H9 (cell line): ENCODE measurements around the gene NCOA5. TPM values are rescaled to one million over a fixed set of nuclear protein-coding genes. Genes with fewer than 3 reads are reported as not detected.

ENCODE experiments used
- DNase-seq: peaks from one replicate; pipeline ENCODE4 v3.0.0-alpha.2; 2017
- H2AFZ ChIP-seq: one replicate; pipeline ENCODE4 v1.6.1; 2013; ENCODE audit warnings: mild to moderate bottlenecking, low read length, control low read depth, moderate library complexity
- H2AK5ac ChIP-seq: 2 replicates; pipeline ENCODE4 v1.6.1; 2013; ENCODE audit warnings: low read length, control low read depth, mixed read lengths; ENCODE audit not compliant: insufficient read length
- H2BK120ac ChIP-seq: one replicate; pipeline ENCODE4 v1.6.1; 2013; ENCODE audit warnings: low read depth, mild to moderate bottlenecking, low read length, control low read depth, inconsistent platforms; ENCODE audit not compliant: poor library complexity, severe bottlenecking
- H2BK12ac ChIP-seq: 2 replicates; pipeline ENCODE4 v1.6.1; 2013; ENCODE audit warnings: low read length, control low read depth, mixed read lengths, low read depth; ENCODE audit not compliant: insufficient read length
- H2BK15ac ChIP-seq: 2 replicates; pipeline ENCODE4 v1.6.1; 2013; ENCODE audit warnings: low read depth, low read length, control low read depth
- H2BK20ac ChIP-seq: one replicate; pipeline ENCODE4 v1.6.1; 2013; ENCODE audit warnings: low read depth, mild to moderate bottlenecking, low read length, control low read depth, inconsistent platforms; ENCODE audit not compliant: poor library complexity, severe bottlenecking
- H2BK5ac ChIP-seq: 2 replicates; pipeline ENCODE4 v1.6.1; 2013; ENCODE audit warnings: low read length, control low read depth, mixed read lengths; ENCODE audit not compliant: insufficient read length
- H3K14ac ChIP-seq: 2 replicates; pipeline ENCODE4 v1.6.1; 2013; ENCODE audit warnings: low read length, control low read depth; ENCODE audit not compliant: insufficient read depth
- H3K18ac ChIP-seq: 2 replicates; pipeline ENCODE4 v1.6.1; 2013; ENCODE audit warnings: low read depth, mild to moderate bottlenecking, mixed read lengths, low read length, control low read depth; ENCODE audit not compliant: insufficient read length
- H3K23ac ChIP-seq: 2 replicates; pipeline ENCODE4 v1.6.1; 2013; ENCODE audit warnings: low read length, control low read depth, mixed read lengths, low read depth; ENCODE audit not compliant: insufficient read length
- H3K23me2 ChIP-seq: 2 replicates; pipeline ENCODE4 v1.6.1; 2013; ENCODE audit warnings: low read depth, mild to moderate bottlenecking, mixed read lengths, low read length, control low read depth; ENCODE audit not compliant: insufficient read length, poor library complexity, severe bottlenecking
- H3K27ac ChIP-seq: 2 replicates; pipeline ENCODE4 v1.5.1; 2013; ENCODE audit warnings: low read length, control low read depth, mixed read lengths, low read depth; ENCODE audit not compliant: insufficient read length
- H3K27me3 ChIP-seq: 2 replicates; pipeline ENCODE4 v1.6.1; 2013; ENCODE audit warnings: low read length, control low read depth, inconsistent platforms; ENCODE audit not compliant: insufficient read depth
- H3K4ac ChIP-seq: 2 replicates; pipeline ENCODE4 v1.6.1; 2013; ENCODE audit warnings: low read depth, mild to moderate bottlenecking, control low read depth, inconsistent platforms, low read length, moderate library complexity
- H3K4me1 ChIP-seq: 2 replicates; pipeline ENCODE4 v1.6.1; 2013; ENCODE audit warnings: low read length, control low read depth, inconsistent platforms; ENCODE audit not compliant: insufficient read depth
- H3K4me2 ChIP-seq: 2 replicates; pipeline ENCODE4 v1.6.1; 2013; ENCODE audit warnings: low read length, control low read depth, mixed read lengths; ENCODE audit not compliant: insufficient read length, insufficient read depth
- H3K56ac ChIP-seq: 2 replicates; pipeline ENCODE4 v1.6.1; 2013; ENCODE audit warnings: low read depth, mild to moderate bottlenecking, mixed read lengths, low read length, control low read depth; ENCODE audit not compliant: insufficient read length
- H3K79me1 ChIP-seq: 2 replicates; pipeline ENCODE4 v1.6.1; 2013; ENCODE audit warnings: low read depth, mild to moderate bottlenecking, moderate library complexity, low read length, control low read depth, inconsistent platforms; ENCODE audit not compliant: insufficient read depth, poor library complexity, severe bottlenecking
- H3K79me2 ChIP-seq: 2 replicates; pipeline ENCODE4 v1.6.1; 2013; ENCODE audit warnings: low read length, control low read depth, inconsistent platforms; ENCODE audit not compliant: insufficient read depth
- H3K9ac ChIP-seq: 2 replicates; pipeline ENCODE4 v1.6.1; 2013; ENCODE audit warnings: low read length, control low read depth, mixed read lengths; ENCODE audit not compliant: insufficient read length; ENCODE audit errors: extremely low read depth
- H3K9me3 ChIP-seq: one replicate; pipeline ENCODE4 v1.6.1; 2013; ENCODE audit warnings: low read depth, low read length, inconsistent platforms; ENCODE audit not compliant: control insufficient read depth
- H3T11ph ChIP-seq: one replicate; pipeline ENCODE4 v1.6.1; 2013; ENCODE audit warnings: mild to moderate bottlenecking, low read length, control low read depth, inconsistent platforms
- H4K20me1 ChIP-seq: one replicate; pipeline ENCODE4 v1.6.1; 2013; ENCODE audit not compliant: control insufficient read depth, insufficient read length, insufficient read depth
- H4K5ac ChIP-seq: 2 replicates; pipeline ENCODE4 v1.6.1; 2013; ENCODE audit warnings: low read depth, mild to moderate bottlenecking, mixed read lengths, low read length, control low read depth; ENCODE audit not compliant: insufficient read length
- H4K8ac ChIP-seq: replicated peaks from 2 replicates; pipeline ENCODE4 v1.6.1; 2013; ENCODE audit warnings: low read length, control low read depth, mixed read lengths, low read depth; ENCODE audit not compliant: insufficient read length
- H4K91ac ChIP-seq: 2 replicates; pipeline ENCODE4 v1.6.1; 2013; ENCODE audit warnings: low read depth, mild to moderate bottlenecking, moderate library complexity, mixed read lengths, low read length, control low read depth; ENCODE audit not compliant: insufficient read length
- H3K27ac Mint-ChIP-seq, 3 experiments: 2 replicates in 2 of 3; 3 replicates in 1 of 3; pipeline ENCODE4 v1.8.0; 2020 to 2021; ENCODE audit warnings: mixed read lengths in 3 of 3, mild to moderate bottlenecking in 1 of 3, moderate library complexity in 1 of 3
- H3K27me3 Mint-ChIP-seq: 2 replicates; pipeline ENCODE4 v1.8.0; 2021; ENCODE audit warnings: low read depth, mild to moderate bottlenecking, moderate library complexity, mixed read lengths
- H3K36me3 Mint-ChIP-seq, 3 experiments: 2 replicates in 2 of 3; 3 replicates in 1 of 3; pipeline ENCODE4 v1.8.0; 2020 to 2021; ENCODE audit warnings: low read depth in 3 of 3, mixed read lengths in 3 of 3; ENCODE audit not compliant: insufficient read depth in 1 of 3
- H3K4me1 Mint-ChIP-seq, 2 experiments: 2 replicates each; pipeline ENCODE4 v1.8.0; 2020; ENCODE audit warnings: mixed read lengths in 2 of 2
- H3K4me3 Mint-ChIP-seq, 2 experiments: 2 replicates in 1 of 2; 3 replicates in 1 of 2; pipeline ENCODE4 v1.8.0; 2020 to 2021; ENCODE audit warnings: mild to moderate bottlenecking in 2 of 2, mixed read lengths in 2 of 2, moderate library complexity in 1 of 2
- H3K9me3 Mint-ChIP-seq, 2 experiments: 2 replicates in 1 of 2; 3 replicates in 1 of 2; pipeline ENCODE4 v1.8.0; 2020; ENCODE audit warnings: mild to moderate bottlenecking in 2 of 2, mixed read lengths in 2 of 2, moderate library complexity in 1 of 2
- WGBS: extraction: QIAGEN DNeasy Blood & Tissue Kit; methylation state at CpG from one replicate; pipeline ENCODE4 v1.1.7; 2013; ENCODE audit warnings: missing lambda C conversion rate, low lambda C conversion rate, mixed read lengths; ENCODE audit not compliant: insufficient read length; ENCODE audit errors: extremely low coverage; 5-methylcytosine and 5-hydroxymethylcytosine counted together
- total RNA-seq: library from RNA; stranded (reverse); gene quantifications from 2 replicates; pipeline ENCODE4 v1.2.1, GENCODE V29; 2021
- TF ChIP-seq, protein P1 (sequence below): fragments of 200-600 bp; sonication (generic); conservative IDR thresholded peaks from 3 replicates; pipeline ENCODE4 v1.8.0; 2021; ENCODE audit warnings: antibody characterized with exemption, mild to moderate bottlenecking

Gene NCOA5
- total RNA-seq, 1 experiment from 2014 or later, result 55.7 TPM

DNA sequence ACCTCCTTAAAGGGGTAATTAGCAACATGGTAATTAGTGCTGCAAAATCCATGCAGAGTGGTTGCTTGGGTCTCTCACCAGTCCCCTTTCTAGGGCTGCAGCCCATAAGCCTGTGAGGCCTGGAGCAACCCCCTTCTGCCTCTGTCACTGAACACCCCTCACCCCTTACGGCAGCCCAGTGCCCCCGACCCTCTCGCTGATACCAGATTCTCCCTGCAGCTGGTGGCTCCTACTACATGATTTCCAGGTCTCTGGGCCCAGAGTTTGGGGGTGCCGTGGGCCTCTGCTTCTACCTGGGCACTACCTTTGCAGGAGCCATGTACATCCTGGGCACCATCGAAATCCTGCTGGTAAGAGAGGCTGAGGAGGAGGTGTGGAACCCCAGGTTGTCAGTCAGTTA, 52.7 kb downstream of the NCOA5 start:
- H3K9me3 ChIP-seq, result no peaks in the 10 kb centered on the region
- H3K79me2 ChIP-seq, result no peaks in the 10 kb centered on the region
- WGBS, result no CpG with 5 or more reads among the region's 5 CpGs
- no peak overlapping the region for H2BK15ac ChIP-seq
- no peak overlapping the region for H4K8ac ChIP-seq
- H3K14ac ChIP-seq, result no peak overlapping the region
- no peak overlapping the region for H4K5ac ChIP-seq
- H3K9ac ChIP-seq, result no peak overlapping the region
- no peak overlapping the region for H2BK5ac ChIP-seq
- peaks cover 89% of the 10 kb centered on the region for H3K27me3 Mint-ChIP-seq
- H3K9me3 Mint-ChIP-seq, result no peaks in the 10 kb centered on the region
- no peaks in the 10 kb centered on the region for H3K79me1 ChIP-seq
- H4K20me1 ChIP-seq, result peaks cover 2% of the 10 kb centered on the region
- no peak overlapping the region for H3K27ac Mint-ChIP-seq
- no peak overlapping the region for H3K4me3 Mint-ChIP-seq
- H2AK5ac ChIP-seq, result no peak overlapping the region
- H3K4me1 ChIP-seq, result no peaks in the 10 kb centered on the region; the same call in 1 of the 2 replicates
- no peak overlapping the region for H4K91ac ChIP-seq
- no peak overlapping the region for H3K56ac ChIP-seq
- H3K27ac ChIP-seq, result no peak overlapping the region
- peaks cover 29% of the 10 kb centered on the region for H3K27me3 ChIP-seq
- H2AFZ ChIP-seq, result no peak overlapping the region
- no peak overlapping the region for H3T11ph ChIP-seq
- no peak overlapping the region for H2BK20ac ChIP-seq
- H2BK12ac ChIP-seq, result no peak overlapping the region
- no peaks in the 10 kb centered on the region for H3K36me3 Mint-ChIP-seq
- H3K4me1 Mint-ChIP-seq, result peaks cover 13 to 38% of the 10 kb centered on the region in 2 experiments
- H3K23ac ChIP-seq, result no peak overlapping the region
- H3K4ac ChIP-seq, result no peak overlapping the region
- no peak overlapping the region for H2BK120ac ChIP-seq
- no peak overlapping the region for H3K18ac ChIP-seq
- H3K23me2 ChIP-seq, result no peaks in the 10 kb centered on the region
- TF ChIP-seq, protein P1, sequence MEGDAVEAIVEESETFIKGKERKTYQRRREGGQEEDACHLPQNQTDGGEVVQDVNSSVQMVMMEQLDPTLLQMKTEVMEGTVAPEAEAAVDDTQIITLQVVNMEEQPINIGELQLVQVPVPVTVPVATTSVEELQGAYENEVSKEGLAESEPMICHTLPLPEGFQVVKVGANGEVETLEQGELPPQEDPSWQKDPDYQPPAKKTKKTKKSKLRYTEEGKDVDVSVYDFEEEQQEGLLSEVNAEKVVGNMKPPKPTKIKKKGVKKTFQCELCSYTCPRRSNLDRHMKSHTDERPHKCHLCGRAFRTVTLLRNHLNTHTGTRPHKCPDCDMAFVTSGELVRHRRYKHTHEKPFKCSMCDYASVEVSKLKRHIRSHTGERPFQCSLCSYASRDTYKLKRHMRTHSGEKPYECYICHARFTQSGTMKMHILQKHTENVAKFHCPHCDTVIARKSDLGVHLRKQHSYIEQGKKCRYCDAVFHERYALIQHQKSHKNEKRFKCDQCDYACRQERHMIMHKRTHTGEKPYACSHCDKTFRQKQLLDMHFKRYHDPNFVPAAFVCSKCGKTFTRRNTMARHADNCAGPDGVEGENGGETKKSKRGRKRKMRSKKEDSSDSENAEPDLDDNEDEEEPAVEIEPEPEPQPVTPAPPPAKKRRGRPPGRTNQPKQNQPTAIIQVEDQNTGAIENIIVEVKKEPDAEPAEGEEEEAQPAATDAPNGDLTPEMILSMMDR, result no peak
- no peak for DNase-seq
- H3K4me2 ChIP-seq, result no peak overlapping the region
